Neuron (in vitro differentiated cells): ENCODE data around the gene COL4A1.

ENCODE experiments used
- H2AFZ ChIP-seq: one replicate; pipeline ENCODE4 v1.6.1; 2013; ENCODE audit warnings: low read depth, mild to moderate bottlenecking, inconsistent platforms, low read length, moderate library complexity
- H3K27me3 ChIP-seq: one replicate; pipeline ENCODE4 v1.6.1; 2013; ENCODE audit warnings: low read length; ENCODE audit not compliant: insufficient read depth
- H3K36me3 ChIP-seq: one replicate; pipeline ENCODE4 v1.6.1; 2013; ENCODE audit warnings: low read length; ENCODE audit not compliant: insufficient read depth
- H3K4me1 ChIP-seq: one replicate; pipeline ENCODE4 v1.6.1; 2013; ENCODE audit warnings: low read length; ENCODE audit not compliant: insufficient read depth
- H3K4me3 ChIP-seq: 2 replicates; pipeline ENCODE4 v1.5.1; 2013; ENCODE audit warnings: mild to moderate bottlenecking, low read length, moderate library complexity
- H3K9me3 ChIP-seq: one replicate; pipeline ENCODE4 v1.6.1; 2013; ENCODE audit warnings: low read length

COL4A1 gene

DNA sequence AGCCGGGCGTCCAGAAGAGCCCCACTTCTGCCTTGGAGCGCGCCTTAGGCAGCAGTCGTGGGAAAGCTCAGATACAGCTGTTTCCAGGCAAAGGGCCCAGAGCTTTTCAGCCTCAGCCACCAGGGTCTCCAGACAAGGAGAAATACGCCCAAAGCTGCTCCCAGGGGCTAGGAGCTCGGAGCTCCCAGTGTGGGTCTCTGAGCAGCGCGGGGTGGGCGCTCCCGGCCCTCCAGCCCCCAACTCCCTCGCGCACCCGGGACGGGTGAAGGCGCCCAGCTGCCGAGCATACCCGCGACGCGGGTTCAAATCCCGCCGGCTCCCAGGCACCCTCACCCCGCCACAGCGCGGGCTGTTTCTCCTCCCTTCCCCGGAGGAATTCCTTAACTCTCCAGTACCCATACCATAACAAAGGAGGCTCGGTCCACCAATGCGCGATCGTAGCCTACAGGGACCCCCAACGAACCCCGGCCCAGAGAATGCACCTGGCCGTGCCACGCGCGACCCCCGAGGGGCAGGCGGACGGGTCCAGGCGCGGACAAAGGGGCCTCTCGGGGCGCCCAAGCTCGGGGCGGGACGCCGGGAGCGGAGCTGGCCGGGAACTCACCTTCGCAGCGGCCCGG, 507 bp downstream of the COL4A1 start:
- Histone ChIP-seq H3K4me1 (peaks cover 23% of the 10 kb centered on the region), H3K36me3 (peaks cover 13% of the 10 kb centered on the region)

DNA sequence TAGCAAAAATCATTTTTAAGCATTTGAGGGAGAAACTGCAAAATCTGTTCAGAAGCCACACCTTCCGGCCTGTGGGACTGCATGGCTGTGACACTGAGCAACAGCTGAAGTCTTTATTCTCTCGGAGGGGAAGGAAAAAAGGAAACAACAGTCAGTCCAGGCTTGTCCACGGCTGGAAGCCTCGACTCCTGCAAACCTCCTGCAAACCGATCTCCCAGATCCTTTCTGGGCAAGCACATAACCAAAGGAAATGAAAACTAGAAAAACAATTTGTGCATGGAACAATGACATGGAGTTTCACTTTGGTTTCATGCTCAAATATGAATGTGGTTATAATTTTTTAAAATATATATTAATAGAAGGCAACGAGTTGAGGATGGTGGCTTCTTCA, 1.0 kb downstream of the COL4A1 start:
- H3K4me3 ChIP-seq = peak overlapping the region; percentile 66
- no peaks in the 10 kb centered on the region for H3K9me3 ChIP-seq
- no peak overlapping the region for H2AFZ ChIP-seq
- peaks cover 23% of the 10 kb centered on the region for H3K4me1 ChIP-seq
- H3K36me3 ChIP-seq = peaks cover 8% of the 10 kb centered on the region
- no peaks in the 10 kb centered on the region for H3K27me3 ChIP-seq

More for the DNA sequence above, 507 bp downstream of the COL4A1 start:
- Histone ChIP-seq H3K27me3 (no peaks in the 10 kb centered on the region), H2AFZ (peak overlapping the region; percentile 94), H3K9me3 (no peaks in the 10 kb centered on the region), H3K4me3 (peak overlapping the region; percentile 66)

DNA sequence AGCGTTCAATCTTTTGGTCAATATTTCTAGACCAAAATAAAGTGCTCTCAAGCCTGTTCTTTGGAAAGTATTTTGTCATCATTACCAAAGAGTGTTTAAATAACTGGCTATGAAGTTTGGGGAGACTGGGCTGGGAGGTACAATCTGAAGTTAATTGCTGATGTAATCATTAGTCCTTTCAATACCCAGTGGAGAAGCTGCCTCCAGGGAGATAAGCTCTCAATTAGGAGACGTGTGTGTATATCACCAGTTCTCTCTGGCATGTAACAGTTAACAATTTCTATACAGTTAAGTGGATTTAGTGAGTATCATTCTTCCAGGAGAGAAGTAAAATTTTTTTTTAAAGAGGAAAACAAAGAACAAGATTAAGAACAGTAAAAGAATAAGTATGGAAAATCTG, 1.4 kb downstream of the COL4A1 start:
- no peaks in the 10 kb centered on the region for H3K9me3 ChIP-seq
- peaks cover 23% of the 10 kb centered on the region for H3K4me1 ChIP-seq
- no peaks in the 10 kb centered on the region for H3K27me3 ChIP-seq
- H2AFZ ChIP-seq = no peak overlapping the region
- H3K36me3 ChIP-seq = peaks cover 4% of the 10 kb centered on the region
- peak overlapping the region; percentile 66 for H3K4me3 ChIP-seq

DNA sequence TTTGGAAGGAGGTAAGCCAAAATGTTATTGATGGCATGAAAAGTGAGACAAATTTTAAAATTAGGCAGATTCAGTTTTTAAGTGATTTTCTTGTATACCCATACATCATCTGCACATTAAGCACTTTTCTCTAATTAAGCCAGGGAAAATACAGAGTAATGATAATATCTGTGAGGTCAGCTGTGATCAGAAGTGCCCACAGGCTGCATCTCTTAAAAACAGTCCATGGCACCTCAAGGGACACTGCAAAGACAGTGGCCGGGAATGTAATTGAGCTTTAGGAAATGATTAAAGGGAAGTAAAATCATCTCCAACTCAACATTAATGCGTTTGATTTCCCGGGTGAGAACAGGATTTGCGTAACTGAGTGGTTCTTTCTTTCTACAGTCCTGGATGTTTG, 2.0 kb downstream of the COL4A1 start:
- H3K4me1 ChIP-seq = peaks cover 23% of the 10 kb centered on the region
- H2AFZ ChIP-seq = no peak overlapping the region
- no peak overlapping the region for H3K4me3 ChIP-seq
- no peaks in the 10 kb centered on the region for H3K27me3 ChIP-seq
- no peaks in the 10 kb centered on the region for H3K9me3 ChIP-seq
- peaks cover 1% of the 10 kb centered on the region for H3K36me3 ChIP-seq

DNA sequence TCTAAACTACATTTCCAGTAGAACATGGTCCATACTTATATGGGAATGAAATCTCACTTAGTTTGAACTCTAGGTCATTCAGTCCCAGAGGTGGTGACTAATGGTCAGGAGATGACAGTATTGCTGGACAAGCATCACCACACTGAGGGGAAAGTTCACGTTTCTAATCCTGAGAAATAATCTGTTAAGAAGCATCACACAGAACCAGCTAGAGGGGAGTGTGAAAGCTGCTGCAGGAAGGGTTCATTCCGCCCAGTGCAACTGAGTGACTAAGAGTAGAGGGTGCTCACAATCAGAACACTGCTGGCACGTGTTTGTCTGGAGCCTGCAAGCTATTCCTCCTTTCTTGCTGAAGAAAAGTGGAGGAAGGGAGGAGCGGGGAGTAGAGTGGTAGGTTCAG, 2.7 kb downstream of the COL4A1 start:
- Histone ChIP-seq H3K9me3 (no peaks in the 10 kb centered on the region), H3K36me3 (no peaks in the 10 kb centered on the region), H2AFZ (no peak overlapping the region), H3K4me1 (peaks cover 21% of the 10 kb centered on the region), H3K27me3 (no peaks in the 10 kb centered on the region), H3K4me3 (no peak overlapping the region)

DNA sequence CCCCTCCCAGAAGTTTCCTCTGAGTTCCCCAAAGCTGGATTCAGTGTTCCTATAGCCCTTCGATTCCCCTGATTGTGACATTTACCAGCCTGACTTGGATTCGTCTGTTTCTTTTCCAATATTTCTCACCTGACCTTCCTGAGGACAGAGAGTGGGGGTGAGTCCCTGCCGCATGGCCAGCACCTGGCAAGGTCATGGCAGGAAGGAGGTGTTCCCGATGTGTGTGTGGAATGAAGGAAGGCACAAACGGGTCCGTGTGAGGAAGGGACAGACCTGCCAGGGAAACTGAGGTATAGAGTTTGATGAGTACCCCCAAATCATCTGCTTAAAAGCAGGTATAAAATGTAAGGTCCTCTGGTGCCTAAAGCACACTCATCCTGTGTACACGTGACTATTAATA, 3.3 kb downstream of the COL4A1 start:
- Histone ChIP-seq H3K4me3 (no peak overlapping the region), H2AFZ (no peak overlapping the region), H3K27me3 (no peaks in the 10 kb centered on the region), H3K9me3 (no peaks in the 10 kb centered on the region), H3K36me3 (no peaks in the 10 kb centered on the region), H3K4me1 (peaks cover 15% of the 10 kb centered on the region)

DNA sequence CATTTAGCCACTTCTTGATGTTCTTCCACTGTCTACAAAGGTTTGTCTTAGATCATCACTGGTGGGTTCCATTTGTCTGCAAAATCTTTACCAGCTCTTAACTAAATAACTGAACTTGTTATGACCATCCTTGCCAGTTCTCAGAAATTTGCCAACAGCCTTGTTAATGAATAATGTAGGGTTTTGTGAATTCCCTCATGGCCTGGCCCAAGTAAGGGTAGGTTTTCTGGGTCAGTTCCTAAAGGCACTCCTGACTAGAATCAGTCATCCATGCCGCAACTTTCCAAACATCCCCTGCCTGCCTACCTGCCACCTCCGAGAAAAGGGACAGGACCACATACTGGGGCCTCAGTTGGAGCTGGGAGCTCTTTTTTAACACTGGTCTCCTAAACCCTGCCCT, 4.0 kb downstream of the COL4A1 start:
- Histone ChIP-seq H3K36me3 (no peaks in the 10 kb centered on the region), H3K9me3 (no peaks in the 10 kb centered on the region), H3K4me1 (peaks cover 13% of the 10 kb centered on the region), H2AFZ (no peak overlapping the region), H3K27me3 (no peaks in the 10 kb centered on the region), H3K4me3 (no peak overlapping the region)

DNA sequence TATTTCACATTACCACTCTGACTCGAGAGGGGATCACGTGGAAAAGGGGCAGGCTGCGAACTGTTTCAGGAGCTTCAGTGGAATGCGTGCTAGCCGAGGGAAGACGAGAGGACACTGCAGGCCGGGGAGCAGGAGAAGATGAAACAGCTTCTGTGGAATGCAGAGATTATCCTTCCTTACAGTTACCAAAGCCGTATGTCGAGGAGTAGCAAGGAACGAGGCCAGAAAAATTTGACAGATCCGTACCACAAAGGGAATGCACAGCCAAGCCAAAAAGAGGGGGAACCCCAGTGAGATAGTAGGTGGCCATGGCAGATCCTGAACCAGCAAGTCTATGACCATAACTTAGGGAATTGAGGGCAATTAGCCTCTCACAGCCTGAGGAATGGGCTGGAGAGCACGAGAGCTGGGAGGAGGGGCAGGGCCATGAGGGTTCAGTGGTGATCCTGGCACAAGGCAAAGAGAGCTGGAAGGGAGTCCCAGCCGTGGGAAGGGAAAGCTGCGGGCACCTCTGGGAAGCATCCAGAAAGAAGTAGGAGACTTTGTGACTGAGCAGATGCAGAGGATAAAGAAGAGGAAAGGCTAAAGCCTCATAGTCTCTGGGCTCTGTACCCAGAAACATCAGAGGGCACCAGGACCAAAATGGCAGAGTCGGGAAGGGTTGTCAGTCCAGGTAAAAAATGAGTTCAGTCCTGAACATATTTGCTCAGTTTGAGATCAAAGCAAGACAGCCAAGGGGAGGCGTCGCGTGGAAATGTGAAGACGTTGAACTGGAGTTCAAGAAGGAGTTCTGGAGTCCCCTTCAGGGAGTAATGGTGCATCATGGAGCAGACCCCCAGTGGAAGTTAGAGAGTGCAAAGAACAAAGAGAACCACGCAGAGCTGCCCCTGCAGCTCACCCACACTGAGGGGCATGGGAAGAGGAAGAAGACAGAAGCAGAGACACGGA, 5.1 kb downstream of the COL4A1 start:
- H2AFZ ChIP-seq = no peak overlapping the region
- H3K4me3 ChIP-seq = no peak overlapping the region
- no peaks in the 10 kb centered on the region for H3K9me3 ChIP-seq
- H3K27me3 ChIP-seq = no peaks in the 10 kb centered on the region
- H3K36me3 ChIP-seq = no peaks in the 10 kb centered on the region
- H3K4me1 ChIP-seq = peaks cover 13% of the 10 kb centered on the region

DNA sequence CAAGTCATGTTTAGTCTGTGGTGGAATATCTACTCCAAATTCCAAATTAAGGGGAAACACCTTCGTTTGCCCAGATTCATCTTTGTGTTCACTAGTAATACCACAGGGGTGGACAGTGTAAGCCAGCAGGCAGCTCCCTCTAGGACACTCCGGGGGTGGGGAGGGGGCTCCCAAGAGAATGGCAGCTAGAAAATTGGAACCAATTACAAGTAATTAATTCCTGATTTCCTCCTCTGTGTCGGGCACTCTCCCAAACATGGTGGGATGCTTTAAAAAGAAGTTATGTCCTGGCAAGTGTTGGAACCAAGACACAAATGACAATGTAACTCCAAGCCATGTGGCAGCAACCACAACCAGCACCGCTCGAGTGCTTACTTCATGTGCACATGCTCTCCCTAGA, 5.9 kb downstream of the COL4A1 start:
- H3K9me3 ChIP-seq = no peaks in the 10 kb centered on the region
- no peak overlapping the region for H3K4me3 ChIP-seq
- H3K36me3 ChIP-seq = no peaks in the 10 kb centered on the region
- no peaks in the 10 kb centered on the region for H3K27me3 ChIP-seq
- peaks cover 16% of the 10 kb centered on the region for H3K4me1 ChIP-seq
- H2AFZ ChIP-seq = no peak overlapping the region

DNA sequence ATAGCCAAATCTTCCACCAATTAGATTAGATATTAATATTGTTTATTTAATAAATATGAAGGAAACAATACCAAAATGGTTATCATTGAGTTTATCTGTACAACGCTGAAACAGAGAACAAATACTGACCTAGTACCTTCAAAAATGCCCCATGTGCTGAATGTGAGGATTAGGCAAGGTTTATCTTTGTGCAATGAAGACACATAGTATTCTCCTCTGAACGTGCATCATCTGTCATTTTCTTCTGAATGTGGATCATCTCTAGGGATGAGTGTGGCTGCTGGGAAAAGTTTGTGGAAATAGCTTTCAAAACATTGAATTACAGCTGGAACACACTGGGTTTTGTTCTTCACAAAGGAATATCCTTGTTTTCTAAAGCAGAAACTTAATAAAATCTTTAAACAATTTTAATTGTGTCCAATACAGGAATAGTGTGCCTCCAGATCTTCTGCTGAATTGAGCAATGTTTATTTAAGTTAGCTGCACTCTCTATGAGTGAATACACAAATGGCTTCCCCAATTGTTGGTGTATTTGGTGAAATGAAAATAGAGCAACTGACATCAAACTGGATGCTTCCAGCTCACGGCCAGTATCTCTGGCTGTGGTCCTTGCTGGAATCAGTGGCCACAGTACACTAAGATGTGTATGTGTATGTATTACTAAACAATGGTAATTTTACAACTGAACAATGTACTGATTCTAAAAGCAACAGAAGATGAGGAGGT, 6.7 kb downstream of the COL4A1 start:
- Histone ChIP-seq H3K4me3 (no peak overlapping the region), H2AFZ (no peak overlapping the region), H3K27me3 (no peaks in the 10 kb centered on the region)

DNA sequence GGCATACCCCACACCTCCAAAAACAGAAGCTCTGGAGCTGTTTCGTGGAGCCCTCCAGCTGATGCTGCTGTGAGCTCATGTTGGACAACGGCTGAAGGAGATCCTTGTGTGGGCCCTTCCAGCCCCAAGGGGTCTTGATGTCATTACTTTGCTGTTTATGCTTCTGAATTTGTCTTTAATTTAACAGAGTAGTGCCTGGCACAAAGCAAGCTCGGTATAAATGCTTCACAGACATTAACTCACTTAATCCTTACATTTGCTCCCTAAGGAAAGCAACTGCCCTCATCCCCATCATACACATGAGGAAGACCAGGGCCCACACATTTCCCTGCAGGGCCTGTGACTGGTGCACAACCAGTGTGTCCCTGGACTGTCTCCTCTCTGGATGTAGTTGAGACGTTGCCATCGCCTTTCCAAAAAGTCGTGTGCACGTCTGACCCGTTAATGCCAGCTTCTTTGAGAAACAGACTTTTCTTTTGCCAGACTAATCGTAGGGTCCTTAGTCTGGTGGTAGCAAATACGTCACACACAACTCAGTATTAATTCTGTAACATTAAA, 7.6 kb downstream of the COL4A1 start:
- Histone ChIP-seq H2AFZ (no peak overlapping the region), H3K9me3 (no peaks in the 10 kb centered on the region), H3K4me1 (peaks cover 6% of the 10 kb centered on the region), H3K27me3 (no peaks in the 10 kb centered on the region), H3K4me3 (no peak overlapping the region), H3K36me3 (no peaks in the 10 kb centered on the region)

More for the DNA sequence above, 6.7 kb downstream of the COL4A1 start:
- Histone ChIP-seq H3K36me3 (no peaks in the 10 kb centered on the region), H3K9me3 (no peaks in the 10 kb centered on the region), H3K4me1 (peaks cover 9% of the 10 kb centered on the region)

DNA sequence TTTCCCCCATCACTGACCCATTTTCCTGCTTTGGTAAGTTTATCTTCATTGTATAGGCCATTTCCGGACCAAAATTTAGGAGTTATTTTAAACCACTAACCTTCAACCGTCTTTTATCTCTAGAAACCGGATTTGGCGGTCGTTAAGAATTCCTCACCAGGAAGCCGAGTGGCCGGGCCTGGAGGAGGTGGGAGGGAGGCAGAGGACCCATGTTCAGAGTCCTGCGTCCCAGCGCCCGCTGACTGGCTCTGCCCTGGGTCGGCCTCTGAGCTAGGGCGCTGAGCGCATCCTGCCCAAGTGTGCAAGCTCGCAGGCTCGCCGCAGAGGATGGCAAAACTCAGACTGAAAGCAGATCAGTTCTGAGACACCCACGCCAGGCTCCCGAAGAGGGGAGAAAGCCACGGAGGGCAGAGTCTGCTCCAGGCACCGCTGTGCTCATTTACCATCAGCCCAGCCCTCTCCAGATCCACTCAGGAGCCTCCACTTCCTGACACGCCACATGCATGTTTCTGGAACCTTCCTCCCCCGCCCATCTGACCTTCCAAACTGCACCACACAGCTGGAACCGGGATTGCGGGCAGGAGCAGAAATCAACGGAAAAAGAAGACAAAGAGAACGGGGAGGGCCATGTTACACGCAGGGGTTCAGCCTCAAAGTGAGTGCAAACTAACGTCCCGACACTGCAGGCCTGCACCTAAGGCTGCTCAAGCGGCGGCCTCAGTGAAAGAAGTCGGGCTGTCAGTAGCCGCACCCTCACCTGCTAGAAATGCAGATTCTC, 8.3 kb downstream of the COL4A1 start:
- Histone ChIP-seq H3K9me3 (no peaks in the 10 kb centered on the region), H3K27me3 (no peaks in the 10 kb centered on the region), H2AFZ (no peak overlapping the region), H3K36me3 (no peaks in the 10 kb centered on the region), H3K4me3 (no peak overlapping the region), H3K4me1 (peaks cover 6% of the 10 kb centered on the region)
